ENCODE results near the gene RHOF. TPM values are rescaled to one million over a fixed set of nuclear protein-coding genes. Genes with fewer than 3 reads are reported as not detected.

RHOF gene
- total RNA-seq, 2 donors from 2014 or later: 9.5 to 23.5 TPM

DNA sequence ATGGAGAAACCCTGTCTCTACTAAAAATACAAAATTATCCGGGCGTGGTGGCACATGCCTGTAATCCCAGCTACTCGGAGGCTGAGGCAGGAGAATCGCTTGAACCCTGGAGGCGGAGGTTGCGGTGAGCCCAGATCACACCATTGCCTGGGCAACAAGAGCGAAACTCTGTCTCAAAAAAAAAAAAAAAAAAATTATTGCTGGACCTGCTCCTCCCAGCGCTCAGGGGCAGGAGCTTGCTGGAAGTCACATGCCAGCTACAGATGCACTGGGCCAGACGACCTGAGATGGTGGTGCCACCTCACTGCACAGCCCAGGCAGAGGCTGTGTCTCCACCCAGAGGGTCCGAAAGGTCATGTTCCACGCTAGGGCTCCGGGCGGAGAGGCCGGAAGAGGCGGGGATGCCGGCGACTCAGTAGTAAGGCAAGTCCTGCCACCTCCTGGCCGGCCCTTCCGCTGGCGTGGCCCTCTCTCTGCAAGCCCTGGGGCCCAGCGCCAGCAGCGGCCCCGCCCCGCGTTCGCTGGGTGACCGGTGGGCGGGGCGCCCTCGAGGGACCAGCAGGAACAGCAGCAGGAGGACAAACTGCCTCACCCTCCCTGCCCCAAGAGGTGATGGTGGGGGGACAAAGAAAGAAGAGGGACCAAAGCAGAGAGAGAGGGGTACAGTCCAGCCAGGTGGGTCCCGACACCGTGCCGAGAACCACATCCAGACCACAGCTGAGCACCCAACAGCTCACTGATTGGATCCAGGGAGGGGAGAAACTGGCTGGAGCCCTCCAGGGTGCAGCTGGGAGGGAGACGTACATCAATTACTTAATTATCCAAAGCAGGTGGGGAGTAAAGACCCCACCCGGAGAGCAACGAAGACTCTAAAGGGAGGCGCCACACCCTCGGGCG is 3.6 kb upstream of the RHOF start:
- peak overlapping the region; percentile 7 to 84 for H3K4me3 ChIP-seq
- H3K9me3 ChIP-seq: no peaks in the 10 kb centered on the region
- no peaks in the 10 kb centered on the region for H3K27me3 ChIP-seq (replicated peaks; ENCODE audit: insufficient read depth)
- 17% methylated on average over 35 of the region's 39 CpGs for WGBS
- DNase-seq (ENCODE audit: low spot score): peak; percentile 94
- H3K4me1 ChIP-seq (replicated peaks): peaks cover 43% of the 10 kb centered on the region
- H3K27ac ChIP-seq: peak overlapping the region; percentile 98 to 100
- TF ChIP-seq POLR2A (IDR thresholded peaks at IDR 0.05) (peak; percentile 66), POLR2AphosphoS5 (IDR thresholded peaks at IDR 0.05) (peak; percentile 89), CTCF (IDR thresholded peaks at IDR 0.05) (peak in 3 of 4 experiments; percentile 11 to 71 (median 67))
- intact Hi-C loops (cut with DNase I): no loop called here
- no peaks in the 10 kb centered on the region for H3K36me3 ChIP-seq

- peak overlapping the region; percentile 98 to 100 for H3K27ac ChIP-seq
- no peaks in the 10 kb centered on the region for H3K9me3 ChIP-seq
- H3K4me1 ChIP-seq (replicated peaks): peaks cover 43% of the 10 kb centered on the region
- DNase-seq (ENCODE audit: low spot score): peak; percentile 90
- TF ChIP-seq CTCF (IDR thresholded peaks at IDR 0.05) (peak; percentile 90 to 98 (median 97)), POLR2AphosphoS5 (IDR thresholded peaks at IDR 0.05) (peak; percentile 62), POLR2A (IDR thresholded peaks at IDR 0.05) (no peak)
- no peaks in the 10 kb centered on the region for H3K27me3 ChIP-seq (replicated peaks; ENCODE audit: insufficient read depth)
- peak overlapping the region in 1 of 2 donors; percentile 42 for H3K4me3 ChIP-seq
- intact Hi-C loops (cut with DNase I): loop anchor here (1.0 kb wide), 1 partner anchor 16 kb away; no protein-coding TSS in a partner anchor
- H3K36me3 ChIP-seq: no peaks in the 10 kb centered on the region
- 26% methylated on average over 14 of the region's 15 CpGs for WGBS
These were observed 1.8 kb upstream of the RHOF start for GRCh38 chr12:121795034-121795968.

GRCh38 chr12:121794534-121795033 is 1.1 kb upstream of the RHOF start:
- H3K27ac ChIP-seq: peak overlapping the region; percentile 98 to 100
- no peak for DNase-seq (ENCODE audit: low spot score)
- H3K4me1 ChIP-seq (replicated peaks): peaks cover 43% of the 10 kb centered on the region
- H3K27me3 ChIP-seq (replicated peaks; ENCODE audit: insufficient read depth): no peaks in the 10 kb centered on the region
- H3K9me3 ChIP-seq: no peaks in the 10 kb centered on the region
- WGBS: 2% methylated on average over 13 of the region's 13 CpGs
- TF ChIP-seq POLR2A (IDR thresholded peaks at IDR 0.05) (no peak), CTCF (IDR thresholded peaks at IDR 0.05) (no peak), POLR2AphosphoS5 (IDR thresholded peaks at IDR 0.05) (no peak)
- no peaks in the 10 kb centered on the region for H3K36me3 ChIP-seq
- peak overlapping the region; percentile 42 to 46 for H3K4me3 ChIP-seq
- intact Hi-C loops (cut with DNase I): loop anchor here (1.0 to 5.0 kb wide), 2 partner anchors 17 to 97 kb away; no protein-coding TSS in a partner anchor

DNA sequence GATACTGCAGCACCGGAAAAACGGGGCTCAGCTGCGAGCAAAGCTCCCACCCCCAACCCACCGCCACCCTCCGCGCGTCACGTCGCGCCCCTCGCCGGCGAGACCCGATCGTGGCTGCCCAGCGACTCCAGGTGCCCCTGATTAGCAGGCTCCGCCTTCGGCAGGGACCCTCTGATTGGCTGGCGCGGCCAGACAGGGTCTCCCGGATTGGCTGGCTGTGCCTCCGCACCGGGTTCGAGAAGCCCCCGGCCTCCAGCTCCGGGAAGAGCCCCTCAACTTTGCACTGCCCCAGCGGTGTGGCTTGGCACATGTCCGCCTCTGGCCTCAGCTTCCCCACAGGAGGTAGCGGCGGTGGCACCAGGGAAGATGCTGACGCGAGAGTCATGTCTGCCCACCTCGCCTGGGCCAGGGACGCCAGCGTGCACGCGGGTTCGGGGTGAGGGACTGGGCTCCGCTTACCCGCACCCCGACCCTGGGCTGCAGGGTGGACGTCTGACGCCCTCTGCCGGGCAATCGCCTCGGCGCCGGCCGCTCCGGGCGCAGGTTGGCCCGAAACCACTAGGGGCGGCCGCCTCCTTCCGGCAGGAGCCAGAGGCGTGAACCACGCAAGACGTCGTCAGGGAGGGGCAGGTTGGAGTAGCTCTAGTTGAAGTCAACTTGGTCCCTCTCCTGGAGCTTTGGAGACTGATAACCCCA is 498 bp upstream of the RHOF start:
- intact Hi-C loops (cut with DNase I): loop anchor here (5.0 kb wide), 1 partner anchor 97 kb away; no protein-coding TSS in a partner anchor
- no peaks in the 10 kb centered on the region for H3K27me3 ChIP-seq (replicated peaks; ENCODE audit: insufficient read depth)
- no peaks in the 10 kb centered on the region for H3K36me3 ChIP-seq
- peak; percentile 88 for DNase-seq (ENCODE audit: low spot score)
- peaks cover 41% of the 10 kb centered on the region for H3K4me1 ChIP-seq (replicated peaks)
- H3K4me3 ChIP-seq: peak overlapping the region; percentile 42 to 46
- H3K9me3 ChIP-seq: no peaks in the 10 kb centered on the region
- 1% methylated on average over 51 of the region's 59 CpGs for WGBS
- H3K27ac ChIP-seq: peak overlapping the region; percentile 98 to 100
- TF ChIP-seq CTCF (IDR thresholded peaks at IDR 0.05): peak; percentile 98 to 100 (median 100)
- peak; percentile 37 for TF ChIP-seq POLR2A (IDR thresholded peaks at IDR 0.05)
- peak; percentile 90 for TF ChIP-seq POLR2AphosphoS5 (IDR thresholded peaks at IDR 0.05)

Data from prostate gland (tissue), 2 donors.